Uterus (tissue), 4 donors: ENCODE results near the gene MYBPC2. TPM values are rescaled to one million over a fixed set of nuclear protein-coding genes. Genes with fewer than 3 reads are reported as not detected.

Source experiments
- DNase-seq, 2 donors: peaks; one replicate each; pipeline ENCODE4 v3.0.0-alpha.2; 2019 to 2020
- H3K27ac ChIP-seq, 2 donors: fragments of 200-600 bp; sonication (generic); 1 replicate in 1 of 2; 2 replicates in 1 of 2; pipeline ENCODE4 v1.5.1; 2016 to 2018
- H3K27me3 ChIP-seq, 2 donors: fragments of 200-600 bp; sonication (generic); one replicate each; pipeline ENCODE4 v1.5.1; 2018 to 2019; ENCODE audit warnings: control low read depth in 1 of 2
- H3K36me3 ChIP-seq, 2 donors: fragments of 200-600 bp; sonication (generic); one replicate each; pipeline ENCODE4 v1.5.1; 2019; ENCODE audit warnings: control low read depth in 1 of 2
- H3K4me1 ChIP-seq, 2 donors: fragments of 200-600 bp; sonication (generic); one replicate each; pipeline ENCODE4 v1.5.1; 2018 to 2019; ENCODE audit warnings: control low read depth in 1 of 2
- H3K4me3 ChIP-seq, 2 donors: fragments of 200-600 bp; sonication (generic); 1 replicate in 1 of 2; 2 replicates in 1 of 2; pipeline ENCODE4 v1.5.1; 2018 to 2019; ENCODE audit warnings: mild to moderate bottlenecking in 1 of 2
- H3K9me3 ChIP-seq, 2 donors: fragments of 200-600 bp; sonication (generic); one replicate each; pipeline ENCODE4 v1.5.1; 2019; ENCODE audit warnings: control low read depth in 1 of 2
- POLR2A ChIP-seq, 2 donors: fragments of 450-650 bp; IDR thresholded peaks; one replicate each; pipeline ENCODE4 v1.6.1; 2016; ENCODE audit warnings: antibody characterized with exemption in 2 of 2, mild to moderate bottlenecking in 1 of 2, moderate library complexity in 1 of 2
- intact Hi-C: fragments of 100-400 bp; cut with DNase I; formaldehyde crosslinking; loops from one replicate; pipeline ENCODE4 v1.15.1; 2023; ENCODE audit warnings: low total_unique reads
- total RNA-seq, 4 donors: library from RNA; depleted of rRNA in 3 of 4; stranded (reverse); fragments of >200 nt in 3 of 4; gene quantifications; one replicate each; pipeline versions ENCODE4 v1.1.0 to v1.2.4, GENCODE V29; 2014 to 2023
- TF ChIP-seq, protein P1 (sequence below), 4 experiments: fragments of 200-600 bp in 2 of 4; fragments of 450-650 bp in 2 of 4; sonication (generic) in 2 of 4; IDR thresholded peaks; one replicate each; pipeline ENCODE4 v1.5.1; 2016 to 2019; ENCODE audit warnings: antibody characterized with exemption in 4 of 4, mild to moderate bottlenecking in 2 of 4, moderate library complexity in 1 of 4
- donor health status: DM: yes; HTN: yes; CAD: no.

The MYBPC2 gene
- total RNA-seq, 4 donors from 2014 or later, result 0.24 to 0.28 TPM; not detected in 2

DNA sequence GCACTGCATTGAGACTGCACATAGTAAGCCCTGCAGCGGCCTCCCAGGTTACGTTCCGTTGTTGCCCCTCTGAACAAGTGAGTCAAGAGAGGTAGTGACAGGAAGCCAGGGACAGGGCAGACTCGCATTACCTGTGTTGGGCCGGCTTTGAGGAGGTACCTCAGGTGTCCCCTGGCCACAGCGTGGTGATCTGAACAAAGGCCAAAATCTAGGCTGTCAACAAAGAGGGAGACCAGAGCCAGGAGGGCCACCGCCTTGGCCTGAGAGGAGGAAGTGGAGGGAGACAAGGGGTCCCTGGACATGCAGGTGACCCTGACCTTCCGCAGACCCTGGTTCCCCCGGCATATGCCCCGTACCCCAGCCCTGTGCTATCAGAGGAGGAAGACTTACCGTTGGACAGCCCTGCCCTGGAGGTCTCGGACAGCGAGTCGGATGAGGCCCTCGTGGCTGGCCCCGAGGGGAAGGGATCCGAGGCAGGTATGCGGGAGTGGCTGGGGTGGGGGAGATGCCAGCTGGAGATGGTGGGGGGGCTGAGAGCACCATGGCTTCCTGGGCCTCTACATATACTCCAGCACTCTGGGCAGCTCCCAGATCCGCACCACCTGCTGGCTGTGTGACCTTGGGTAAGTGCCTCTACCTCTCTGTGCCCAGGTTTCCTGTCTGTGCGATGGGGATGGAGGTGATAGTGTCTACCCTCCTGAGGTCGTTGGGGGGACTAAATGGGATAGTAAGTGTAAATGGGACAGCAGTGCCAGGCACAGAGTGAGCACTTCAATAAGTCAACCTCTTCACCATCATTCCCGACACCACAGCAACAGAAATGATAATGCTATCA is 9.2 kb upstream of the MYBPC2 start:
- intact Hi-C loops, result no loop called here
- no peak for DNase-seq
- H3K27ac ChIP-seq, result no peak overlapping the region
- no peaks in the 10 kb centered on the region for H3K9me3 ChIP-seq
- H3K27me3 ChIP-seq, result peaks cover 0 to 18% of the 10 kb centered on the region in 2 donors
- TF ChIP-seq, protein P1, sequence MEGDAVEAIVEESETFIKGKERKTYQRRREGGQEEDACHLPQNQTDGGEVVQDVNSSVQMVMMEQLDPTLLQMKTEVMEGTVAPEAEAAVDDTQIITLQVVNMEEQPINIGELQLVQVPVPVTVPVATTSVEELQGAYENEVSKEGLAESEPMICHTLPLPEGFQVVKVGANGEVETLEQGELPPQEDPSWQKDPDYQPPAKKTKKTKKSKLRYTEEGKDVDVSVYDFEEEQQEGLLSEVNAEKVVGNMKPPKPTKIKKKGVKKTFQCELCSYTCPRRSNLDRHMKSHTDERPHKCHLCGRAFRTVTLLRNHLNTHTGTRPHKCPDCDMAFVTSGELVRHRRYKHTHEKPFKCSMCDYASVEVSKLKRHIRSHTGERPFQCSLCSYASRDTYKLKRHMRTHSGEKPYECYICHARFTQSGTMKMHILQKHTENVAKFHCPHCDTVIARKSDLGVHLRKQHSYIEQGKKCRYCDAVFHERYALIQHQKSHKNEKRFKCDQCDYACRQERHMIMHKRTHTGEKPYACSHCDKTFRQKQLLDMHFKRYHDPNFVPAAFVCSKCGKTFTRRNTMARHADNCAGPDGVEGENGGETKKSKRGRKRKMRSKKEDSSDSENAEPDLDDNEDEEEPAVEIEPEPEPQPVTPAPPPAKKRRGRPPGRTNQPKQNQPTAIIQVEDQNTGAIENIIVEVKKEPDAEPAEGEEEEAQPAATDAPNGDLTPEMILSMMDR (IDR thresholded peaks at IDR 0.05), result no peak
- TF ChIP-seq POLR2A (IDR thresholded peaks at IDR 0.05), result no peak
- no peaks in the 10 kb centered on the region for H3K36me3 ChIP-seq
- H3K4me1 ChIP-seq, result no peaks in the 10 kb centered on the region
- H3K4me3 ChIP-seq, result no peak overlapping the region

DNA sequence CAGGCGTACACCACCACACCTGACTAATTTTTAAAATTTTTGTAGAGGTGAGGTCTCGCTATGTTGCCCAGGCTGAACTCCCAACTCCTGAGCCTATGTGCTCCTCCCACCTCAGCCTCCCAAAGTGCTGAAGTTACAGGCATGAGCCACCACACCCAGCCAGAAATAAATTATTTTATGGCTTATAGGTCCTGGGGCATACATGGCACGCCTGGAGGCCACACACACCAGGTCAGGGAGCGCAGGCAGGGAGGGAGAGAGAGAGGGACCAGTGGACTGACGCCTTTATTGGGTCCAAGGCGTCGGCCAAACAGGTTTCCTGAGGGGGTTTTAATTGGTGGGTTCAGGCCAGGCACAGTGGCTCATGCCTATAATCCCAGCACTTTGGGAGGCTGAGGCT is 7.1 kb upstream of the MYBPC2 start:
- intact Hi-C loops, result no loop called here
- TF ChIP-seq, protein P1 (IDR thresholded peaks at IDR 0.05), result no peak
- TF ChIP-seq POLR2A (IDR thresholded peaks at IDR 0.05), result no peak
- no peaks in the 10 kb centered on the region for H3K4me1 ChIP-seq
- DNase-seq, result no peak
- H3K27ac ChIP-seq, result no peak overlapping the region
- H3K9me3 ChIP-seq, result no peaks in the 10 kb centered on the region
- peaks cover 0 to 5% of the 10 kb centered on the region in 2 donors for H3K27me3 ChIP-seq
- H3K36me3 ChIP-seq, result no peaks in the 10 kb centered on the region
- H3K4me3 ChIP-seq, result no peak overlapping the region

DNA sequence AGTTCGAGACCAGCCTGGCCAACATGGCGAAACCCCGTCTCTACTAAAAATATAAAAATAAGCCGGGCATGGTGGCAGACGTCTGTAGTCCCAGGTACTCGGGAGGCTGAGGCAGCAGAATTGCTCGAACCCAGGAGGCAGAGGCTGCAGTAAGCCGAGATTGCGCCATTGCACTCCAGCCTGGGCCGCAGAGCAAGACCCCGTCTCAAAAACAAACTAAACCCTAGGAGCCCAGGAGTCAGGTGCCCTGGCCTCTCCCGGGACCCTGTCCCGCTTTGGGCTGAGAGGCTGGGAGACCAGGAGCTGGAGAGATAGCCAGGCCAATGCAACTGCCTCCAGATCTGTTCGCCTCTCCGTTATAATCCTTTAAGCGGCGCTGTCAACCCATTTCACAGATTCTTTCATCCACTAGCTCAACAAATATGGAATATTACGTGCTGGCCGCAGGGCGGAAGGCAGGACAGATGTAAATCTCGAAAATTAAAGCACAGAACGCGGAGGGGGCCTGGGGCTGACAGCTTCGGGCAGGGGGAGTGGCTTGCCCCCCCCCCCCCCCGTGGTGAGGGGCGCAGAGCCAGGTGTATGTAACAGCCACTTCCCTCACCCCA is 5.3 kb upstream of the MYBPC2 start:
- intact Hi-C loops, result no loop called here
- TF ChIP-seq POLR2A (IDR thresholded peaks at IDR 0.05), result no peak
- TF ChIP-seq, protein P1 (IDR thresholded peaks at IDR 0.05), result no peak
- DNase-seq, result no peak
- Histone ChIP-seq H3K4me3 (no peak overlapping the region), H3K36me3 (no peaks in the 10 kb centered on the region), H3K27ac (no peak overlapping the region), H3K9me3 (no peaks in the 10 kb centered on the region), H3K27me3 (peaks cover 0 to 7% of the 10 kb centered on the region in 2 donors), H3K4me1 (no peaks in the 10 kb centered on the region)

DNA sequence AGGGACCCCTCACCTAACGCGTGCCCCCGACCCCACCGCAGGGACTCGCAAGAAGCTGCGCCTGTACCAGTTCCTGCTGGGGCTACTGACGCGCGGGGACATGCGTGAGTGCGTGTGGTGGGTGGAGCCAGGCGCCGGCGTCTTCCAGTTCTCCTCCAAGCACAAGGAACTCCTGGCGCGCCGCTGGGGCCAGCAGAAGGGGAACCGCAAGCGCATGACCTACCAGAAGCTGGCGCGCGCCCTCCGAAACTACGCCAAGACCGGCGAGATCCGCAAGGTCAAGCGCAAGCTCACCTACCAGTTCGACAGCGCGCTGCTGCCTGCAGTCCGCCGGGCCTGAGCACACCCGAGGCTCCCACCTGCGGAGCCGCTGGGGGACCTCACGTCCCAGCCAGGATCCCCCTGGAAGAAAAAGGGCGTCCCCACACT is 4.7 kb upstream of the MYBPC2 start:
- H3K27me3 ChIP-seq, result peaks cover 0 to 7% of the 10 kb centered on the region in 2 donors
- no peaks in the 10 kb centered on the region for H3K36me3 ChIP-seq
- DNase-seq, result peak; percentile 43 to 67
- no peaks in the 10 kb centered on the region for H3K9me3 ChIP-seq
- H3K27ac ChIP-seq, result no peak overlapping the region
- intact Hi-C loops, result no loop called here
- H3K4me1 ChIP-seq, result no peaks in the 10 kb centered on the region
- no peak overlapping the region for H3K4me3 ChIP-seq
- TF ChIP-seq, protein P1 (IDR thresholded peaks at IDR 0.05), result no peak
- TF ChIP-seq POLR2A (IDR thresholded peaks at IDR 0.05), result peak in 1 of 2 donors; percentile 32
